GM18870 (cell line): Measurements from ENCODE around the gene RAB11FIP3.
"Not testable (repeated sequence)": the region's sequence is repeated elsewhere in the genome, so short reads cannot be mapped to it uniquely, and the experiment has no call there.

Experiments
- ATAC-seq: cut with Tn5 transposase; IDR thresholded peaks from one replicate; pipeline ENCODE4 v1.9.1; 2021; ENCODE audit warnings: moderate library complexity; ENCODE audit not compliant: unreplicated experiment

The RAB11FIP3 gene, protein sequence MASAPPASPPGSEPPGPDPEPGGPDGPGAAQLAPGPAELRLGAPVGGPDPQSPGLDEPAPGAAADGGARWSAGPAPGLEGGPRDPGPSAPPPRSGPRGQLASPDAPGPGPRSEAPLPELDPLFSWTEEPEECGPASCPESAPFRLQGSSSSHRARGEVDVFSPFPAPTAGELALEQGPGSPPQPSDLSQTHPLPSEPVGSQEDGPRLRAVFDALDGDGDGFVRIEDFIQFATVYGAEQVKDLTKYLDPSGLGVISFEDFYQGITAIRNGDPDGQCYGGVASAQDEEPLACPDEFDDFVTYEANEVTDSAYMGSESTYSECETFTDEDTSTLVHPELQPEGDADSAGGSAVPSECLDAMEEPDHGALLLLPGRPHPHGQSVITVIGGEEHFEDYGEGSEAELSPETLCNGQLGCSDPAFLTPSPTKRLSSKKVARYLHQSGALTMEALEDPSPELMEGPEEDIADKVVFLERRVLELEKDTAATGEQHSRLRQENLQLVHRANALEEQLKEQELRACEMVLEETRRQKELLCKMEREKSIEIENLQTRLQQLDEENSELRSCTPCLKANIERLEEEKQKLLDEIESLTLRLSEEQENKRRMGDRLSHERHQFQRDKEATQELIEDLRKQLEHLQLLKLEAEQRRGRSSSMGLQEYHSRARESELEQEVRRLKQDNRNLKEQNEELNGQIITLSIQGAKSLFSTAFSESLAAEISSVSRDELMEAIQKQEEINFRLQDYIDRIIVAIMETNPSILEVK

GRCh38 chr16:425082-425718 is at the start of gene RAB11FIP3:
Gene RAB11FIP3 (plus strand): TSS chr16:425649. CDS start chr16:426007, 358 bp downstream.
- peak; percentile 72 for ATAC-seq

GRCh38 chr16:375927-376816 is 49.3 kb upstream of the RAB11FIP3 start:
- no peak for ATAC-seq

DNA sequence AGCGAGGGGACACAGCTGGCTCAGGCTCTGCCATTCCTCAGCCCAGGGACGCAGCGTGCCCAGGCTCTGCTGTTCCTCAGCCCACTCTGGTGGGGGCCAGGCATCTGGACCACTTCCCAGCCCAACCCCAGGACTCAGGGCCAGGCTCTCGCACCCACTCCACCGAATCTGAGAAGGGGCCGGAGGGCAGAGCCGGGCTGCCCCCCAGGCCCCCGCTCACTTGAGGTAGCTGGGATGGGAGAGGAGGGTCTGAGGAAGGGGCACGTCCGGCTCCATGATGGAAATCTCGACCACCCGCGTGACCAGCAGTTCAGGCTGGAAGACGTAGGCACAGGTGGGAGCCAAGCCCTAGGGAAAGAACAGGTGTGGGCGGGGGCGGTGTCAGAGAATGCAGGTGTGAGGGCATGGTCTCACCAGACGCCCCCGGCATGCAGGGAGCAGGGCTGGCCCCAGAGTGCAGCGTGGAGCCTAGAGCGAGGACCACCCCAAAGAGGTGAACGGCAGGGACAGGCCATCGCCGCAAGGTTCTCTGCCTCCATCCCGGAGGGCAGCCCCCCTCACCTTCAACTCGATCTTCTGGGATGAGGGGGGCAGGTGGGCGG is 48.5 kb upstream of the RAB11FIP3 start:
- ATAC-seq, result no peak

GRCh38 chr16:377419-377951 is 48.0 kb upstream of the RAB11FIP3 start:
- no peak for ATAC-seq

- ATAC-seq, result not testable (repeated sequence)
Observed at GRCh38 chr16:378113-378820, 47.2 kb upstream of the RAB11FIP3 start.

DNA sequence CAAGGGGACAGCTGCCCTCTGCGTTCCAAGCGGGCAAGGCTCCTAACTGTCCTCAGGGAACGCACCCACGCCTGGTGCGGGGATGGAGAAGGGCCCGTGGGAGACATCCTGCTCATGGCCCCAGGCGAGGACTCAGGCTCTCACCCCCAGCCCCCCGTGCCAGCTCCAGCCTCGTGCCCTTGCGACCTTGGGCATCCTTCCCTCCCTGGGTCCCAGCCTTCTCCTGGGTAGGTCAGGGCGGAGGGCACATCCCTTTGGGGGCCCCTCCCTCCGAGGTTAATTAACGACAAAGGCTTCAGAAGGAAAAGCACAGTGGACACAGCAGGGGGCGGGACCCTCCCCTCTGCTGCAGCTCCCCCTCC is 46.6 kb upstream of the RAB11FIP3 start:
- ATAC-seq, result no peak

DNA sequence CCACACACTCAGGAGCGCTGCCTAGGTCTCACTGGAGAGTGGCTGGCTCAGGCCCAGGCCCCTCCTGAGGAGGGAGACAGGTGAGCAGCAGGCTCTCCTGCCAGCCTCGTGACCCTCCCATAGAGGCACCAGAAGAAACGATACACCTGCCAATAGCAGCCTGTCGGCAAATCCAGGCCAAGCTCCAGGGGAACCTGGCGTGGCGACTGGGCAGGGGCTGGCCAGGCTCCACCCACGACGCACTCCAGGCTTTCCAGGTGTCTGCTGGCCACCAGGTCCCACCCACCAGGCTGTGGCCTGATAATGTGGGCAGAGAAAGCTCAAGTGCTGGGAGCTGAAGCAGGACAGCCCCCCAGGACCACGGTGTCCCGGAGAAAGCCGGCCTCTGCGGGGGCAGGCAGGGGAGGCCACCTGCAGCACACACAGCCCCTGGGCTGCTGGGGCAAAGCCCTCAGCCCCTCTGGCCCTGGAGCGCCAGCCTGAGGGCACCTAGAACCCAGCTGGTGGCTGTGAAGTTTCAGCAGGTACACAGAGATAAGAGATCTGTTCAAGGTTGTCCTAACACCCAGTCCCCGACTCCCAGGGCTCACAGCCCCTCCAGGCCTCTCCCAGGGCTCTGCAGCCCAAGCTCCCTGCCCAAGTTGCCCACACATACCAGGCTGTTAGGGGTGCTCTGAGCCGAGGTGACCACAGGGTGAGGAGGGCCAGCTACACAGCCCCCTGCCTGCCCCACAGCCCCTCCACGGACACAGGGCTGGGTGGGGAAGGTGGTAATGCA is 46.1 kb upstream of the RAB11FIP3 start:
- ATAC-seq, result no peak

DNA sequence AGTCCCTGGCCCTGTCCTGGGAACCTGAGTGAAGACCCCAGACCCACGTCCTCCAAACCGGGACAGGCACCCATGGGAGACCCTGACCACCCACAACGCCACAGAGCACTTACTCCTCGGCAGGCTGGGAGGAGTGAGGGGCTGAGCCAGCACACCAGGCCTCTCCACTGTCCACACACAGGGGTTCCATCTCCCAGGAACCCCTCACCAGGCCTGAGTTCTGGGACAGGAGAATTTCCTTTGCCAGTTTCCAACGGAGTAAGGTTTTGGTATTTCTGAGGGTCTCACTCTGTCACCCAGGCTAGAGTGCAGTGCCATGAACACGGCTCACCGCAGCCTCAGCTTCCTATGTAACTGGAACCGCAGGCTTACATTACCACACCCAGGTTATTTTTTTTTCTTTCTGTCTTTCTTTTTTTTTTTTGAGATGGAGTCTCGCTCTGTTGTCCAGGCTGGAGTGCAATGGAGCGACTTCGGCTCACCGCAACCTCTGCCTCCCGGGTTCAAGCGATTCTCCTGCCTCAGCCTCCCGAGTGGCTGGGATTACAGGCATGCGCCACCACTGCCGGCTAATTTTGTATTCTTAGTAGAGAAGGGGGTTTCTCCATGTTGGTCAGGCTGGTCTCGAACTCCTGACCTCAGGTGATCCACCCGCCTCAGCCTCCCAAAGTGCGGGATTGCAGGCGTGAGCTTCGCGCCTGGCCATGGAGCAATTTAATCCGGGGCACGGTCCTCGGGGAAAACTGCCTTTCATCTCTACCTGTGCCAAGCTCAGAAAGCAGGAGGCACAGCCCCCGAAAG is 45.3 kb upstream of the RAB11FIP3 start:
- ATAC-seq, result no peak

- no peak for ATAC-seq
Observed at GRCh38 chr16:380762-381011, 44.8 kb upstream of the RAB11FIP3 start.

DNA sequence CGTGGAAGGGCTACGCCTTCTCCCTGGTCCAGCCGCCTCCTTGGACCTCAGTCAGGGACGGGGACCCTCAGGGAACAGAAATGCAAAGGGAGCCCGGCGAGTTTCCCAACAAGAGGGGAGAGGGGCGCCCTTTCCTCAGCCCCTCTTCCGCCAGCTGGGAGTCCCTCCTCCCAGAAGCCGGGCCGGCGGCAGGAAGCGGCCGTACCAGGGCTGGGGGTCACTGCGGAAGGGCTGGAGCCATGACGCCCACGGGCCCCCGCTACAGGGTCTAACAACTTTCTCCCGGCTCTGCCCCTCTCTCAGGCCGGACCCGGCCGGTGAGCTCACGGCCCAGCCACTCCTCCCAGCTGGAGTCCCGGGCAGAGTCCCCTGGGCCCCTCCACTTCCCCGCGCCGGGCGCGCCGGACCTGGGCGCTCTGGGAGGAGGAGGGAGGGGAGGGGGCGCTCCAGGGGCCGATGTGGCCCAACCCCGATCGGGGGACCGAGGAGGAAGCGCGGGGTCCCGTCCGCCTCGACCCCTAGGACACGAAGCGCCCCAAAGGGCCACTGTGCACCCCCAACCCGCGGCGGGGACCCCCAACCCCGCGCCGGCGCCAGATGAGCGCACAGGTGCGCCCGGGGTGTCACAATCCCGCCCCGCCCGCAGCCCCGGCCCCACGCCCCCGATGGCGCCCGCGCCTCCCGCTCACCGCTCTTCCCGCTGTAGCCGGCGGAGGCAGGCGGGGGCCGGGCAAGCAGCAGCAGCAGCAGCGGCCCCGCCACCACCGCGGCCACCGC is 44.2 kb upstream of the RAB11FIP3 start:
- ATAC-seq, result no peak

GRCh38 chr16:381789-382717 is 43.4 kb upstream of the RAB11FIP3 start, which contains the start of gene PGAP6:
Gene PGAP6 (minus strand): TSS chr16:381978. CDS start chr16:381821, 157 bp downstream.
- ATAC-seq, result no peak

- ATAC-seq, result no peak
Observed at GRCh38 chr16:383326-384051, 42.0 kb upstream of the RAB11FIP3 start.

DNA sequence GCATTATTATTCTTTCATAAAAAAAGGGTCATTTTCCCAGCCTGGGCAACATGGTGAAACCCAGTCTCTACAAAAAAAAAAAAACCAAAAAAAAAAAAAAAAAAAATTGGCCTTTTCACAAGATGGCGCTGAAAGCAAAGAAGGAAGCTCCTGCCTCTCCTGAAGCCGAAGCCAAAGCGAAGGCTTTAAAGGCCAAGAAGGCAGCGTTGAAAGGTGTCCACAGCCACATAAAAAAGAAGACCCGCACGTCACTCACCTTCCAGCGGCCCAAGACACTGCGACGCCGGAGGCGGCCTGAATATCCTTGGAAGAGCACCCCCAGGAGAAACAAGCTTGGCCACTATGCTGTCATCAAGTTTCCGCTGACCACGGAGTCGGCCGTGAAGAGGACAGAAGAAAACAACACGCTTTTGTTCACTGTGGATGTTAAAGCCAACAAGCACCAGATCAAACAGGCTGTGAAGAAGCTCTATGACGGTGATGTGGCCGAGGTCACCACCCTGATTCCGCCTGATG is 38.8 kb upstream of the RAB11FIP3 start:
- no peak for ATAC-seq

DNA sequence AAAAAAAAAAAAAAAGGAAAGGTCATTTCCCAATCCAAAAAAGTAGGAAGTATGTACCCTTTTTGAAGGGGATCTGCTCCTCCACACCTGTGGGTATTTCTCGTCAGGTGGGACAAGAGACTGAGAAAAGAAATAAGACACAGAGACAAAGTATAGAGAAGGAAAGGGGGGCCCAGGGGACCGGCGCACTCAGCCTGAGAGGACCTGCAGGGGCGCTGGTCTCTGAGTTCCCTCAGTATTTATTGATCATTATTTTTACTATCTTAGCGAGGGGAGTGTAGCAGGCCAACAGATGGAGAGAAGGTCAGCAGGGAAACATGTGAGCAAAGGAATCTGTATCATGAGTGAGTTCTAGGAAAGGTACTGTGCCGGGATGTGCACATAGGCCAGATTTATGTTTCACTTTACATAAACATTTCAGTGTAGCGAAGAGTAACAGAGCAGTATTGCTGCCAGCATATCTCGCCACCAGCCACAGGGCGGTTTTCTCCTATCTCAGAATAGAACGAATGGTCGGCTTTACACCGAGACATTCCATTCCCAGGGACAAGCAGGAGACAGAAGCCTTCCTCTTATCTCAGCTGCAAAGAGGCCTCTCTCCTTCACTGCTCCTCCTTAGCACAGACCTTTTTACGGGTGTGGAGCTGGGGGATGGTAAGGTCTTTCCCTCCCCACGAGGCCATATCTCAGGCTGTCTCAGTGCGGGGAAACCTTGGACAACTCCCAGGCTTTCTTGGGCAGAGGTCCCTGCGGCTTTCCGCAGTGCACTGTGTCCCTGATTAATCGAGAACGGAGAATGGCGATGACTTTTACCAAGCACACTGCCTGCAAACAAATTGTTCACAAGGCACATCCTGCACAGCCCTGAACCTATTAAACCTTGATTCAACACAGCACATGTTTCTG is 37.4 kb upstream of the RAB11FIP3 start:
- ATAC-seq, result not testable (repeated sequence)
